ENCODE data around the gene PDILT.

The PDILT gene

GRCh38 chr16:20401475-20402016 lies 3.0 kb downstream of the PDILT start:
- DNase-seq = no peak

GRCh38 chr16:20401066-20401465 lies 3.5 kb downstream of the PDILT start:
- DNase-seq = no peak

GRCh38 chr16:20399185-20399584 lies 5.4 kb downstream of the PDILT start:
- no peak for DNase-seq

DNA sequence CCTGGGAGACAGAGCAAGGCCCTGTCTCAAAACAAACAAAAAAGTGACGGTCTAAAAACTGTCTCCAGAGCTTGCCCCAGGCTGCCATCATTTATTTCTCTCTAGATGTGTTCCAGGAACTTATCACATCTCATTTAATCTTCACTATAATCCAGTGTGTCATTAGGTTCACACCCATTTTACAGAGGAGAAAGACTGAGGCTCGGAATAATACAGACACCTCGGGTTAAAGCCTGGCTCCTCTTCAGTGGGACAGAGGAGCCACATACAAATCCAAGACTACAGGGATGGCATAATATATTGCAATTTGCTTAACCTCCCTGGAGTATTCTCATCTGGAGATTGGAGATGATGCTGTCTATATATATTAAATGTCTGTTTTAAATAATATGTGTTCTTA lies 5.9 kb downstream of the PDILT start:
- DNase-seq = no peak

DNA sequence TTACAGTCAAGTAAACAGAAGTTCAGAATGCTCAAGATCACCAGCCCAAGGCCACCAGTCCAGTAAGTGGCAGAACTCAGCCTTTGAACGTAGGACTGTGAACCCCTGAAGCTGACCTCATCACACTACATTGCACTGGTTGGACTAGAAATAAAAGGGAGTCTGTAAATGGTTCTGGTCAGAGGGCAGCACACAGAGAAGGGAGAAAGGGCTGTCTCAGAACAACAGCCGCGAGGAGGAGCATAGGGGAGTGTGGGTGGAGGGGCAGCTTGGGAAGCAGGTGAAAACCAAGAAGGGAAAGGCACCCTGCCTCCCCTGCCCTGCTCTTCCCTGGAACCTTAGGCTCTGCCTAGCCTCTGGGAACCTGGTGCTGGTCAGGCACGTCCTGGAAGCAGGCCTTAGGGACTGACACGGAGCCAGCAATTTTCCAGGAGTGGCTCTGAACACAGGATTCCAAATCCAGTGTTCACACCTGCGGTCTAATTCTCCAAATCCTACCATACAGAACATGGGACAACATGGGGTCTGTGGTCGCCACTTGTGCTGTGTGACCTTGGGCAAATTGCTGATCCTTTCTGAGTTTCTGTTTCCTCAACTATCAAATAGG lies 7.0 kb downstream of the PDILT start:
- no peak for DNase-seq

DNA sequence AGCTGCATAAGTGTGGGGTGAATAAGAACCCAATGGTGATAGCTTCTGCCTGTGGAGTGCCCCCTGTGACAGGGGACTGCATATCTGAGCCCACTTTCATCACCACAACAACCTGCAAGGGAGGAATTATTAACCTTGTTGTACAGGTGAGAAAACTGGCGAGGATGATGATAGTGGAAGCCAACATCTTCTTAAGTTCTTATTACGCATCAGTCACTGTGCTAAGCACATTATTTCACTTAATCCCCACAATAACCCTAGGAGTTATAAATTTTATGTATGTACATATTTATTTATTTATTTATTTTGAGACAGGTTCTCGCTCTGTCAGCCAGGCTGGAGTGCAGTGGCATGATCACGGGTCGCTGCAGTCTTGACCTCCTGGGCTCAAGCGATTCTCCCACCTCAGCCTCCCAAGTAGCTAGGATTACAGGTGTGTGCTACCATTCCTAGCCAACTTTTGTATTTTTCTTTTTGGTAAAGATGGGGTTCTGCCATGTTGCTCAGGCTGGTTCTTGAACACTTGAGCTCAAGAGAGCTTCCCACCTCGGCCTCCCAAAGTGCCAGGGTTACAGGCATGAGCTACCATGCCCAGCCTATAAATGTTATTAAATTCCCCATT lies 7.6 kb downstream of the PDILT start:
- no peak for DNase-seq

DNA sequence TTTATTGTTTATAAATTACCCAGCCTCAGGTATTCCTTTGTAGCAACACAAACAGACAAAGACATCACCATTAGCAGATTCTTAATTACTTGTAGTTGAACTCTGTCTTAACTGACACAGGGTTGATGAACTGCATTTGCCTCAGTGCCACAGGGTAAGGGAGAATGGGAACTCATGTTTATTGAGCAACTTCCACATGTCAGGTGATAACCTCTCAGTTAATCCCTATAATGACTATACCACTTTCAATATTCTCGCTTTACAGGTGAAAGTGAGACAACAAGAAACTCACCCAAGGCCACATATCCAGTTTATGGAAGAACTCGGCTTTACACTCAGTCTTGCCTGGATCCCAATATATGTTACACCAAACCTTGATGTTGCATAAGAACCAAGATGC lies 8.6 kb downstream of the PDILT start:
- no peak for DNase-seq

DNA sequence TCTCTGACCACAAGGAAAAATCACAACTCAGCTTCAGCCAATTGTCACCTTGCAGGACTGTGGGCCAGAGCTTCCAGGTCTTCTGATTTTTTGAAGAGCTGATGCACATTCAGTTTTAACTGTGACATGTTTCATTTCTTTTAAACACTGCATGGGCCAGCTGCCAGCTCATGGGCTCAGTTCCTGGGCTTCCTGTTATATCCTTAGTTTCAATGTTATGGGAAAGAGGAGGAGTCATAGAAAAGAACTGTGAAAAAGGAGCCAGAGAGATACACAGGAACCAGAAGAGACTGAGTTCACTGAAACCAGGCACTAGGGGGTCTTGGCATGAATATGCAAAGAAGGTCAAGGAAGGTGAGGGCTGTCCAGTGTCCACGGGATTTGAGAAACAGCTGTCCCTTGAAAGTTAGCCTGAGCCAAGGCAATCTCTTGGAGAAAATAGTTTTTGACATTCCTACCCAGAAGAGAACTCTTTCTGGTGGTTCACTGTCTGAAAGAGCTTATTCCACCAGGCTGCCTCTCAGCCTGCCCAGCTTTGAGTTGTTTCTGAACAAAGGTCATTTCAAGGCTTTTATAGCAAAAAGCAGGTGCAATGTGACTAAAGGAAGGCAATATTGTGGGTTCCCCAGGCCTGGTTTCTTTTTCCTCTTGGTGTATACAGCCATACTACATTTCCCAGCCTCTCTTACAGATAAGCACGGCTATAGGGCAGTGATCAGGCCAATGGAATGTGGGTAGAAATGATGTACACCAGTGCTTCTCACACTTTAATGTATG lies 10.5 kb downstream of the PDILT start:
- no peak for DNase-seq

GRCh38 chr16:20391045-20391444 lies 13.5 kb downstream of the PDILT start:
- DNase-seq = no peak

GRCh38 chr16:20388854-20389253 lies 15.7 kb downstream of the PDILT start:
- no peak for DNase-seq

DNA sequence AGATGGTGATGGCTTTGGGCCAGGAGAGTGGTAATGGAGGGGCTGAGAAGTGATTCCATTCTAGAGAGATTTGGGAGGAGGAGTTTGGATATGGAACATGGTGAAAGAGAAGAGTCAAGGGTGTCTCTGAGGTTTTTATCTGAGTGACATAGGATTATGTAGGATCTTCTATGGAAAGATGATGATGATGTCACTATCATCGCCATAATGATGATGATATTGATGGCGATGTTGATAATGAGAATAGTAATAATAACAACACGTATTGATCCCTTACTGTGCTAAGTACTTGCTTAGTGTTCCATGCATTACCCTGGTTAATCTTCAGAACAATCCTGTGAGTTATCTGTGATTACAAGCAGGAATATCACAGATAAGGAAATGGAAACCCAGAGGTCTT lies 16.6 kb downstream of the PDILT start:
- DNase-seq = no peak

DNA sequence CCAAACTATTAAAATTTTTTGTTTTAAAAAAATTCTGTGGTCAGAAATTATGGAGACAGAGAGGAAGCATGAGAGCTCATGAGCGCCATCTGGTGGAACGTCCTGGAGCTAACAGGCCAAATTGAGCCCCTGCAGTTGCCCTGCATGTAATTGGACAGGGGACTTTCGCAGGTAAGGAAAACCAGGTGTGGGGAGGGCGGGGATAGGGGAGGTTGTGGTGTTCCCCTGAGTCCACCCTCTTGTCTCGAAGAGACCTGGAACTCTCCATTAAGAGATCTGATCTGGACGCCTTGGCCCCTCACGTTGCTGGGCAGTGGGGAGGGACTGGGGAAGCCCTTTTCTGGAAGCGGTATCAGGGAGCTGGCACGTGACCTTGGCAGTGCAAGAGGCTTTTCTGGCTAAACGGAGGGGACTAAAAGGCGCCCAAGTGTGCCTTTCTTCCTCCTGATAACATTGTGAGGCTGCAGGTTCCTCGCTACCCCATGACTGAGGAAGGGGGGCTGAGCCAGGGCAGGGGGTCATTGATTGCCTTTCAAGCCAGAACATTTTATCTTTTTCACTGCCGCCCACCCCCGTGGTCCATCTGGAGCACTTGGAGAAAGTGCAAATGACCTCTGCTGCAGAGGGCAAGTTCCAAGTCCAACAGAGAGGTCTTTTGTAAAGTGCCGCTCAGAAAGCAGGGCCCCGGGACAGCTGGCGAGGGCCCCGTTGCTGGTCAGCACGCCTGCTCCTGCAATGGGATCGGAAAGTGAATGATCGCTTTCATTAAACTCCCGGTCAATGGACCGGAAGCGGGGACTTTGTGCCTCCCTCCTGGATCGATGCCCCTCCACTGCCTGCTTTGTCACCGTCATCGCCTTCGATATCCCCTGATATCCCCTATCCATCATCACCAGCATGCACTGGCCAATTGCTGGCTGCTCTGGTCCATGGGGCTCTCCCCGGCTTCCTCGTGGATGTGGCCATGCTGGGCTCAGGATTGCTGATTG lies 18.4 kb downstream of the PDILT start:
- DNase-seq = peak; percentile 11

DNA sequence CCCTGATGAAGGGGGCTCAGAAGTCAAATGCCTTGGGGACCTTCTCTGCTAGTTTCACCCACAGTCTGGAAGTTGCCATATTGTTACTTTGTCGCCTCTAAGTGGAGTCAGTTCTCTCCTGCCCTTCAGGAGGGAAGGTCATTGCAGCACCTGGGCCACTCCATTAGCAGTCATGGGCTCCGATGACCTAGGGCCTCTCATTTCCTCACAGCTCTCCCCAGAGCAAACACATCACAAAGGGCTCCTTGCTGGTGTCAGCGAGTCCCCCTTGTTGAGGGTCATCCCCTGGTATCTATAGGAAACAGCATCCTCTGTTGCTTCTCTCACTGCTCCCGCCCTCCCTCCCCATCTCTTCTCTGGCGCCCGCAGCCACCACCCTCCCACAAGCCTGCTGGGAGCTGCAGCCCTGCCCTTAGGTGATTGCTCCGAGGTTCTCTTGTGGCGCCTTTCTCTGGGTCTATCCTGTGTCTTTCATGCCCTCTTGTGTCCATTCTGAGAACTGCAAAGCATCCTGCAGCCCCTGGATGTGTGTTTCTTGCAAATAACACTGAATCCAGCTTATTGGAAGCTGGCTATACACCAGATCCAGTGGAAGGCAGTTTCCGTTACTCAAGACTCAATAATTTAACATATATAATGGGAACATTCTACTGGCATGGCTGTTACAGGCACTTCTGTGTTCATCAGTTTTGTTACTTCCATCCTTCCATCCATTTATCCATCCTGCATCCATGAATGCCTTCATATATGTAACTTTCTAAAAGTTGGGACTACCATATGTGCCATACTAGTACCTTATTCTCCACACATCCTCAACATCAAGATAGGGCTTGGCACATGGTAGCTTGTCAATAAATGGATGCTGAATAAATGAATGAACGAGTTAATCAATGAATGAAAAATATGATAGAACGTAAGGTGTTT lies 21.2 kb downstream of the PDILT start:
- peak; percentile 43 for DNase-seq

- no peak for DNase-seq
Observed at GRCh38 chr16:20382202-20382948, 22.2 kb downstream of the PDILT start.

- no peak for DNase-seq
Observed at GRCh38 chr16:20380782-20381181, 23.8 kb downstream of the PDILT start.

DNA sequence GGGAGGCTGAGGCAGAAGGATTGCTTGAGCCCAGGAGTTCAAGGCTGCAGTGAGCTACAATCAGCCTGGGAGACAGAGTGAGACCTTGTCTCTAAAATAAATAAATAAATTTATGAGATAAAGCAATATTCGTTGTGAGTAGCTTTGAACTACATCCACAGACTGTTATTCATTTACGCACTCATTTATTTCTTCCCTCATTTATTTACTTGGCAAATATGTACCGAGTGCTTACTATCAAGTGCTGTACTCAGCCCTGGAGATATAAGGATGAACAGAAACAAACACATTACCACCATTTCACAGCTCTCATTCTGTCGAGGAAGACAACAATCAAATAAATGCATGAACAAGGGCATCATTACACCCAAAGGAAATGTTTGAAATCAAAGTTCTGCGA lies 27.4 kb downstream of the PDILT start:
- DNase-seq = no peak

GRCh38 chr16:20372701-20373100 lies 31.8 kb downstream of the PDILT start:
- no peak for DNase-seq

GRCh38 chr16:20369452-20370054 lies 35.0 kb downstream of the PDILT start:
- no peak for DNase-seq

GRCh38 chr16:20364051-20364450 lies 40.5 kb downstream of the PDILT start:
- DNase-seq = no peak

DNA sequence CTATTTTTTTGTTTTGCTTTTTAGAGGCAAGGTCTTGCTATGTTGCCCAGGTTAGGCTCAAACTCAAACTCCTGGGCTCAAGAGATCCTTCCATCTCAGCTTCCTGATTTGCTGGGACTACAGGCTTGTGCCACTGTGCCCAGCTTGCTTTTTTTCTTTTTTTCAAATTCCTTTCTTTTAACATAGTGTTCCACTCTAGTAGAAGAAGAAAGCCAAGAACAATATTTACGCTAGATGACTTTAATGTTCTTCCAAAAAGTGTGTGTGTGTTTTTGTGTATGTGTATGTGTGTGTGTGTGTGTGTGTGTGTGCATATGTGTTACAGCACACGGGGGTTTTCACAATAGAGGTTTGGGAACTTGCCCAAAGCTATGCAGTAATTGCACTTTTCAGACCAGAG lies 41.3 kb downstream of the PDILT start:
- DNase-seq = no peak

Measured in HCEC 1CT (cell line).